B cell (primary cell): ENCODE results near the gene AAK1. TPM values are rescaled to one million over a fixed set of nuclear protein-coding genes. Genes with fewer than 3 reads are reported as not detected.

Source experiments
- ATAC-seq: fragments of 200-7000 bp; cut with Tn5 transposase; one replicate; pipeline ENCODE4 v1.10.0; 2021; ENCODE audit warnings: low read depth, mild to moderate bottlenecking, moderate number of reproducible peaks, moderate library complexity
- CTCF ChIA-PET: fragments of 350-600 bp; sonication (Branson Sonifier 250); formaldehyde crosslinking; loops from one replicate; lab custom pipeline; 2021; ENCODE audit warnings: antibody characterized with exemption, inconsistent platforms; lab: Charles Lee
- POLR2A ChIA-PET: fragments of 350-600 bp; sonication (Branson Sonifier 250); formaldehyde crosslinking; loops from one replicate; lab custom pipeline; 2021; ENCODE audit warnings: antibody characterized with exemption; lab: Charles Lee
- DNase-seq: peaks from one replicate; pipeline ENCODE4 v3.0.0; 2013
- H2AFZ ChIP-seq: 2 replicates; pipeline ENCODE4 v1.6.1; 2012; ENCODE audit warnings: mild to moderate bottlenecking, low read depth, low read length; ENCODE audit not compliant: insufficient read depth, poor library complexity, severe bottlenecking
- H3K27ac ChIP-seq, 2 donors: 1 replicate in 1 of 2; 2 replicates in 1 of 2; pipeline ENCODE4 v1.5.1; 2012 to 2013; ENCODE audit warnings: low read length in 2 of 2, mild to moderate bottlenecking in 2 of 2, moderate library complexity in 1 of 2
- H3K27me3 ChIP-seq, 4 experiments: fragments of 200-600 bp in 1 of 4; sonication (generic) in 1 of 4; replicated peaks in 1 of 4; 1 replicate in 2 of 4; 2 replicates in 2 of 4; pipeline versions ENCODE4 v1.6.1 to v1.7.0; 2013 to 2016; ENCODE audit warnings: low read length in 3 of 4, mild to moderate bottlenecking in 2 of 4, mixed read lengths in 1 of 4, moderate library complexity in 1 of 4; ENCODE audit not compliant: insufficient read depth in 4 of 4, control insufficient read depth in 3 of 4; ENCODE audit errors: control extremely low read depth in 1 of 4
- H3K36me3 ChIP-seq, 2 experiments: replicated peaks in 1 of 2; 1 replicate in 1 of 2; 2 replicates in 1 of 2; pipeline versions ENCODE4 v1.6.1 to v1.7.1; 2013; ENCODE audit warnings: low read length in 1 of 2; ENCODE audit not compliant: insufficient read depth in 2 of 2, control insufficient read depth in 1 of 2; ENCODE audit errors: control extremely low read depth in 1 of 2, extremely low read depth in 1 of 2
- H3K4me1 ChIP-seq, 2 donors: fragments of 200-600 bp in 1 of 2; sonication (generic) in 1 of 2; 1 replicate in 1 of 2; 2 replicates in 1 of 2; pipeline versions ENCODE4 v1.5.1 to v1.6.1; 2013 to 2017; ENCODE audit warnings: low read length in 2 of 2; ENCODE audit not compliant: control insufficient read depth in 2 of 2, insufficient read depth in 2 of 2
- H3K4me2 ChIP-seq: replicated peaks from 2 replicates; pipeline ENCODE3; 2012; ENCODE audit warnings: mild to moderate bottlenecking, low read depth, low read length; ENCODE audit not compliant: poor library complexity, severe bottlenecking
- H3K4me3 ChIP-seq, 5 experiments: fragments of 200-600 bp in 1 of 5; sonication (generic) in 1 of 5; 1 replicate in 3 of 5; 2 replicates in 2 of 5; pipeline versions ENCODE4 v1.5.1 to v1.7.0; 2011 to 2016; ENCODE audit warnings: low read length in 4 of 5, mild to moderate bottlenecking in 4 of 5, low read depth in 2 of 5, control low read depth in 1 of 5, moderate library complexity in 1 of 5; ENCODE audit not compliant: insufficient read depth in 1 of 5; ENCODE audit errors: control extremely low read depth in 1 of 5, extremely low read depth in 1 of 5
- H3K79me2 ChIP-seq: fragments of 200-600 bp; sonication (generic); one replicate; pipeline ENCODE4 v1.6.0; 2016; ENCODE audit warnings: low read length; ENCODE audit not compliant: control insufficient read depth, insufficient read depth
- H3K9ac ChIP-seq: fragments of 200-600 bp; sonication (generic); 2 replicates; pipeline ENCODE4 v1.6.1; 2017; ENCODE audit warnings: mild to moderate bottlenecking, low read length, moderate library complexity
- H3K9me3 ChIP-seq, 3 donors: one replicate each; pipeline versions ENCODE4 v1.6.1 to v1.7.1; 2013; ENCODE audit warnings: low read length in 2 of 3; ENCODE audit not compliant: control insufficient read depth in 2 of 3, insufficient read depth in 1 of 3; ENCODE audit errors: control extremely low read depth in 1 of 3
- H4K20me1 ChIP-seq: 2 replicates; pipeline ENCODE4 v1.6.0; 2012; ENCODE audit warnings: mild to moderate bottlenecking, low read length; ENCODE audit not compliant: insufficient read depth, control insufficient read depth, poor library complexity, severe bottlenecking
- H3K27ac Mint-ChIP-seq: one replicate; pipeline ENCODE4 v1.8.0; 2021; ENCODE audit warnings: mixed read lengths
- H3K27me3 Mint-ChIP-seq: one replicate; pipeline ENCODE4 v1.8.0; 2021; ENCODE audit warnings: mixed read lengths
- H3K4me1 Mint-ChIP-seq: one replicate; pipeline ENCODE4 v1.8.0; 2021; ENCODE audit warnings: mixed read lengths
- H3K4me3 Mint-ChIP-seq: one replicate; pipeline ENCODE4 v1.8.0; 2021; ENCODE audit warnings: mixed read lengths
- H3K9me3 Mint-ChIP-seq: one replicate; pipeline ENCODE4 v1.8.0; 2022; ENCODE audit warnings: mixed read lengths; ENCODE audit not compliant: insufficient read depth
- EZH2 ChIP-seq: IDR thresholded peaks from 2 replicates; pipeline ENCODE4 v1.6.1; 2012; ENCODE audit warnings: borderline replicate concordance, low read depth, mild to moderate bottlenecking, moderate library complexity, low read length; ENCODE audit not compliant: insufficient read depth, poor library complexity, severe bottlenecking
- WGBS: methylation state at CpG from one replicate; pipeline ENCODE4 v1.1.5; 2013; ENCODE audit warnings: missing lambda C conversion rate; ENCODE audit not compliant: insufficient coverage; 5-methylcytosine and 5-hydroxymethylcytosine counted together
- intact Hi-C: fragments of 100-400 bp; cut with micrococcal nuclease; formaldehyde crosslinking; loops from one replicate; pipeline ENCODE4 v1.10.0; 2022
- polyA plus RNA-seq: library from polyadenylated mRNA; depleted of rRNA; stranded (reverse); fragments of >200 nt; gene quantifications from 2 replicates; pipeline ENCODE4 v1.2.3, GENCODE V29; 2012
- total RNA-seq, 2 donors: library from RNA; stranded (reverse); fragments of 120-200 nt in 1 of 2; gene quantifications; 1 replicate in 1 of 2; 2 replicates in 1 of 2; pipeline versions ENCODE4 v1.2.3 to v1.2.4, GENCODE V29; 2013 to 2022
- TF ChIP-seq, protein P1 (sequence below): fragments of 200-600 bp; IDR thresholded peaks from one replicate; pipeline ENCODE4 v1.8.0; 2022; ENCODE audit warnings: antibody characterized with exemption, mild to moderate bottlenecking

AAK1 gene
- total and polyA plus RNA-seq, 2 donors (not counting 1 experiment from before 2014, with no cell fraction given) = 2.4 to 7.2 TPM

DNA sequence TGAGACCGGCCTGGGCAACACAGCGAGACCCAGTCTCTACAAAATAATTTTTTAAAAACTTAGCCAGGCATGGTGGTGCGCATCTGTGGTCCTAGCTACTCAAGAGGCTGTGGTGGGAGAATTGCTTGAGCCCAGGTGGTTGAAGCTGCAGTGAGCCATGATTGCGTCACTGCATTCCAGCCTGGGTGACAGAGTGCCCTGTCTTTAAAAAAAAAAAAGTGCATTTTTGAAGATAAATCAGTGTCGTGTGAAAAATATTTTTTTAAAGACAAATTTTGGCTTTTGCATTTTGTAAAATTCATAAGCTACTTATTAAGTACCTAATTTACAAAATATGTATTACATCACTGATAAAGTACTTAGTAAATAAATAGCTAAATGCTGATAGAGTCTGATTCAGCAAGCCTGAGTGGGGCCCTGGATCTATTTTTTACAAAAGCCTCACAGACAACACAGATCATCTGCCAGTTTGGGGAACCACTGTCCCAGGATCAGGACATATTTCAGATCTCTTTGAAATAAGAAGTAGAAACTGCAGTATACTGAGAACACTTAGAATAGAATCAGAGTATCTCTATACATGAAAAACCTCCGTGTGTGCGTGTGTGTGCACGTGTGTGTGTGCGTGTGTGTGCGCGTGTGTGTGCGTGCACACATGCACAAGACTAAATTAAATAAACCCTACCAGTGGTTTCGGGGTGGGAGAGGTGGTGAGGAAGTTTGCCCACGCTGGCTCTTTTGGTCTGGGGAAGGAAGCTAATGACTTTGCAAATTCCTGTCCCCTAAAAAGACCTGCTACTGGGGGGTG, 61.6 kb downstream of the AAK1 start:
- intact Hi-C loops = no loop called here

DNA sequence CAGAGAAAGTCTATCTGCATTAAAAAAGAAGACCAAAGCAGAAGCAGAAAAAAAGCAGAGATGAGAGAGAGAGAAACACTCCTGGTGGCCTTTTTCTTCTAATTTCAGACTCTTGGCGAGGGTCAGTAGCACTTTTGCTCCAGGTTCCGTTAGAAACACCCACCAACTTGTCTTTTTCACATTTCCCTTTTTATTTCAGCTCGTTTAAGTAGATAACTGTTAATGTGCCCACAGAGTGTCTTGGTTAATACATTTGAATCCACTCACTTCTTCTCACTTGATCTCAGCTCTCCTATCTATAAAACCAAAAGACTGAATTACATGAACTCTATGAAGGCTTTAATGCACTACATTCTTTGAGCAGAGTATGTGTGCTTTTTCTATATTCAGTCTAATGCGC, 63.1 kb downstream of the AAK1 start:
- H4K20me1 ChIP-seq = no peaks in the 10 kb centered on the region
- no peak overlapping the region for H3K4me3 ChIP-seq
- no peaks in the 10 kb centered on the region for H3K79me2 ChIP-seq
- peaks cover 8% of the 10 kb centered on the region for H3K4me1 Mint-ChIP-seq
- no peak overlapping the region for H3K9ac ChIP-seq
- ATAC-seq (no peak), DNase-seq (no peak)
- WGBS = no CpG with 5 or more reads among the region's 4 CpGs
- H3K27me3 ChIP-seq = peaks cover 0 to 3% (median 0%) of the 10 kb centered on the region in 4 experiments
- TF ChIP-seq EZH2 = no peak
- TF ChIP-seq, protein P1, sequence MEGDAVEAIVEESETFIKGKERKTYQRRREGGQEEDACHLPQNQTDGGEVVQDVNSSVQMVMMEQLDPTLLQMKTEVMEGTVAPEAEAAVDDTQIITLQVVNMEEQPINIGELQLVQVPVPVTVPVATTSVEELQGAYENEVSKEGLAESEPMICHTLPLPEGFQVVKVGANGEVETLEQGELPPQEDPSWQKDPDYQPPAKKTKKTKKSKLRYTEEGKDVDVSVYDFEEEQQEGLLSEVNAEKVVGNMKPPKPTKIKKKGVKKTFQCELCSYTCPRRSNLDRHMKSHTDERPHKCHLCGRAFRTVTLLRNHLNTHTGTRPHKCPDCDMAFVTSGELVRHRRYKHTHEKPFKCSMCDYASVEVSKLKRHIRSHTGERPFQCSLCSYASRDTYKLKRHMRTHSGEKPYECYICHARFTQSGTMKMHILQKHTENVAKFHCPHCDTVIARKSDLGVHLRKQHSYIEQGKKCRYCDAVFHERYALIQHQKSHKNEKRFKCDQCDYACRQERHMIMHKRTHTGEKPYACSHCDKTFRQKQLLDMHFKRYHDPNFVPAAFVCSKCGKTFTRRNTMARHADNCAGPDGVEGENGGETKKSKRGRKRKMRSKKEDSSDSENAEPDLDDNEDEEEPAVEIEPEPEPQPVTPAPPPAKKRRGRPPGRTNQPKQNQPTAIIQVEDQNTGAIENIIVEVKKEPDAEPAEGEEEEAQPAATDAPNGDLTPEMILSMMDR = no peak
- peaks cover 13% of the 10 kb centered on the region for H3K27me3 Mint-ChIP-seq
- H3K4me3 Mint-ChIP-seq = no peak overlapping the region
- intact Hi-C loops = no loop called here
- H3K4me2 ChIP-seq = no peak overlapping the region
- H2AFZ ChIP-seq = no peak overlapping the region
- H3K9me3 Mint-ChIP-seq = no peaks in the 10 kb centered on the region
- ChIA-PET POLR2A (no interaction called here), CTCF (interaction anchor here (1.2 to 1.7 kb wide), 2 partner anchors 14 to 16 kb away, joined by 3 to 8 read pairs; no protein-coding TSS in a partner anchor)
- H3K36me3 ChIP-seq = no peaks in the 10 kb centered on the region
- H3K27ac ChIP-seq = no peak overlapping the region
- H3K4me1 ChIP-seq = peaks cover 10 to 13% of the 10 kb centered on the region in 2 donors
- H3K27ac Mint-ChIP-seq = no peak overlapping the region
- no peaks in the 10 kb centered on the region for H3K9me3 ChIP-seq

More for the DNA sequence above, 61.6 kb downstream of the AAK1 start:
- Histone ChIP-seq H3K4me1 (peaks cover 10 to 13% of the 10 kb centered on the region in 2 donors), H3K4me2 (peak overlapping the region; percentile 27), H4K20me1 (no peaks in the 10 kb centered on the region), H3K36me3 (no peaks in the 10 kb centered on the region), H3K27me3 (peaks cover 0 to 3% (median 0%) of the 10 kb centered on the region in 4 experiments), H3K27ac (no peak overlapping the region), H3K4me3 (no peak overlapping the region), H3K79me2 (no peaks in the 10 kb centered on the region), H3K9ac (no peak overlapping the region), H2AFZ (no peak overlapping the region), H3K9me3 (no peaks in the 10 kb centered on the region)
- WGBS = 65% methylated on average over 2 of the region's 14 CpGs
- ATAC-seq (no peak), DNase-seq (peak; percentile 10)
- no peak overlapping the region for H3K27ac Mint-ChIP-seq
- H3K4me3 Mint-ChIP-seq = peak overlapping the region; percentile 30
- peaks cover 13% of the 10 kb centered on the region for H3K27me3 Mint-ChIP-seq
- ChIA-PET POLR2A (no interaction called here), CTCF (interaction anchor here (0.7 to 1.5 kb wide), 6 partner anchors 8 to 143 kb away, joined by 3 to 4 read pairs (median 3); no protein-coding TSS in a partner anchor)
- no peak for TF ChIP-seq EZH2
- TF ChIP-seq, protein P1 = no peak
- no peaks in the 10 kb centered on the region for H3K9me3 Mint-ChIP-seq
- H3K4me1 Mint-ChIP-seq = peaks cover 8% of the 10 kb centered on the region
